Measurements from ENCODE around the gene LSM4. TPM values are rescaled to one million over a fixed set of nuclear protein-coding genes. Genes with fewer than 3 reads are reported as not detected.

The LSM4 gene
- total and polyA plus RNA-seq, 2 of the 13 experiments (the other 11 are each of a cell fraction or from before 2014, with no cell fraction given) = 65.8 to 166 TPM

- ChIA-PET CTCF (ENCODE audit: low intra/inter-chr PET ratio, low total read pairs) (no interaction called here), POLR2A (interaction anchor here (1.0 kb wide), 1 partner anchor 39 kb away, joined by 3 read pairs; no protein-coding TSS in a partner anchor)
- Histone ChIP-seq H3K4me1 (ENCODE audit: insufficient read depth, low read length) (peaks cover 21% of the 10 kb centered on the region), H3K4me2 (ENCODE audit: low read depth, low read length) (no peak overlapping the region), H3K9ac (ENCODE audit: insufficient read depth, low read depth, low read length) (no peak overlapping the region), H3K9me3 (ENCODE audit: low read length) (no peaks in the 10 kb centered on the region), H4K20me1 (ENCODE audit: insufficient read depth, low read length) (no peaks in the 10 kb centered on the region), H3K27ac (ENCODE audit: extremely low read length, insufficient read depth, low read length) (no peak overlapping the region), H3K27me3 (ENCODE audit: control insufficient read depth in 1 of 2, insufficient read depth in 2 of 2, low read length in 2 of 2) (peaks cover 8 to 19% of the 10 kb centered on the region in 2 experiments; a peak in 3 of 5 replicates), H3K36me3 (replicated peaks in 1 of 2; ENCODE audit: control insufficient read depth in 1 of 2, insufficient read depth in 2 of 2, low read length in 2 of 2) (no peaks in the 10 kb centered on the region), H2AFZ (ENCODE audit: low read length) (no peak overlapping the region), H3K79me2 (ENCODE audit: insufficient read depth, low read length) (no peaks in the 10 kb centered on the region), H3K4me3 (replicated peaks in 1 of 3; ENCODE audit: insufficient read depth in 1 of 3, low read depth in 2 of 3, low read length in 3 of 3) (no peak overlapping the region)
- ATAC-seq (no peak), FAIRE-seq (no peak), DNase-seq (ENCODE audit: low spot score) (no peak)
- BruUV-seq (replicated peaks) = no TSS peak
- 59% methylated on average over 10 of the region's 10 CpGs for WGBS (ENCODE audit: low lambda C conversion rate)
- in situ Hi-C loops (cut with HindIII; ENCODE audit: extremely low pct_ligation_motif_present, low pct_unique_long_range_greater_than_20kb) = no loop called here
- no peak for TF ChIP-seq TRIM22 (IDR thresholded peaks at IDR 0.05)
- TF ChIP-seq RARA (CRISPR knock-in tag; IDR thresholded peaks at IDR 0.05) = no peak
- TF ChIP-seq ADNP (CRISPR knock-in tag; IDR thresholded peaks at IDR 0.05) = no peak
- TF ChIP-seq, protein P1, sequence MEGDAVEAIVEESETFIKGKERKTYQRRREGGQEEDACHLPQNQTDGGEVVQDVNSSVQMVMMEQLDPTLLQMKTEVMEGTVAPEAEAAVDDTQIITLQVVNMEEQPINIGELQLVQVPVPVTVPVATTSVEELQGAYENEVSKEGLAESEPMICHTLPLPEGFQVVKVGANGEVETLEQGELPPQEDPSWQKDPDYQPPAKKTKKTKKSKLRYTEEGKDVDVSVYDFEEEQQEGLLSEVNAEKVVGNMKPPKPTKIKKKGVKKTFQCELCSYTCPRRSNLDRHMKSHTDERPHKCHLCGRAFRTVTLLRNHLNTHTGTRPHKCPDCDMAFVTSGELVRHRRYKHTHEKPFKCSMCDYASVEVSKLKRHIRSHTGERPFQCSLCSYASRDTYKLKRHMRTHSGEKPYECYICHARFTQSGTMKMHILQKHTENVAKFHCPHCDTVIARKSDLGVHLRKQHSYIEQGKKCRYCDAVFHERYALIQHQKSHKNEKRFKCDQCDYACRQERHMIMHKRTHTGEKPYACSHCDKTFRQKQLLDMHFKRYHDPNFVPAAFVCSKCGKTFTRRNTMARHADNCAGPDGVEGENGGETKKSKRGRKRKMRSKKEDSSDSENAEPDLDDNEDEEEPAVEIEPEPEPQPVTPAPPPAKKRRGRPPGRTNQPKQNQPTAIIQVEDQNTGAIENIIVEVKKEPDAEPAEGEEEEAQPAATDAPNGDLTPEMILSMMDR (CRISPR knock-in tag; IDR thresholded peaks at IDR 0.05) = no peak
- TF ChIP-seq ZNF225 (CRISPR knock-in tag; IDR thresholded peaks at IDR 0.05) = no peak
- TF ChIP-seq GABPA (IDR thresholded peaks at IDR 0.05; ENCODE audit: low read depth, low read length) = no peak
- no peak for TF ChIP-seq GABPA (CRISPR knock-in tag; IDR thresholded peaks at IDR 0.05; ENCODE audit: low read depth)
- TF ChIP-seq ZMYM4 (CRISPR knock-in tag; IDR thresholded peaks at IDR 0.05) = no peak
- TF ChIP-seq RAD51 (IDR thresholded peaks at IDR 0.05; ENCODE audit: borderline replicate concordance) = no peak
- no peak for TF ChIP-seq ZNF274 (CRISPR knock-in tag; IDR thresholded peaks at IDR 0.05)
- TF ChIP-seq HOMEZ (CRISPR knock-in tag; IDR thresholded peaks at IDR 0.05; ENCODE audit: low read depth) = no peak
- no peak for TF ChIP-seq PRMT3 (CRISPR knock-in tag; IDR thresholded peaks at IDR 0.05; ENCODE audit: borderline replicate concordance, low read depth)
- no peak for TF ChIP-seq ZNF124 (CRISPR knock-in tag; IDR thresholded peaks at IDR 0.05)
- intact Hi-C loops (cut with micrococcal nuclease; ENCODE audit: unreplicated experiment) = no loop called here
Observed at GRCh38 chr19:18262917-18263316, 60.0 kb downstream of the LSM4 start.
